SK-N-SH (cell line): ENCODE results near the gene SPINK1. TPM values are rescaled to one million over a fixed set of nuclear protein-coding genes. Genes with fewer than 3 reads are reported as not detected.

ENCODE experiments used
- CTCF ChIA-PET: fragments of 300-600, 350-600 bp; formaldehyde crosslinking; extraction: SDS; loops from one replicate; lab custom pipeline; 2021; lab: Yijun Ruan, JAX
- POLR2A ChIA-PET: fragments of 350-600 bp; sonication (Branson Sonifier 250); formaldehyde crosslinking; extraction: SDS; loops from one replicate; lab custom pipeline; 2020; ENCODE audit warnings: antibody characterized with exemption, inconsistent platforms; lab: Yijun Ruan, JAX
- DNase-seq: peaks from one replicate; pipeline ENCODE4 v3.0.0; 2012
- H2AFZ ChIP-seq: fragments of 200-600 bp; sonication (generic); 2 replicates; pipeline ENCODE4 v1.8.1; 2016; ENCODE audit warnings: antibody characterized with exemption, mild to moderate bottlenecking, low read depth
- H3F3A ChIP-seq: fragments of 200-600 bp; sonication (generic); replicated peaks from 2 replicates; pipeline ENCODE3; 2016; ENCODE audit warnings: antibody characterized with exemption, mild to moderate bottlenecking; ENCODE audit not compliant: insufficient read depth
- H3K27ac ChIP-seq, 2 experiments: fragments of 200-500 bp in 1 of 2; fragments of 200-600 bp in 1 of 2; sonication (Bioruptor generic) in 1 of 2; sonication (generic), shearing (Covaris generic) in 1 of 2; 2 replicates each; pipeline versions ENCODE4 v1.5.1 to v1.6.1; 2014 to 2016; ENCODE audit warnings: low read depth in 2 of 2, inconsistent platforms in 1 of 2, low read length in 1 of 2, mild to moderate bottlenecking in 1 of 2, mixed read lengths in 1 of 2
- H3K27me3 ChIP-seq: fragments of 200-600 bp; sonication (generic), shearing (Covaris generic); 2 replicates; pipeline ENCODE4 v1.6.1; 2016; ENCODE audit warnings: mixed run types; ENCODE audit not compliant: insufficient read depth
- H3K36me3 ChIP-seq, 2 experiments: fragments of 200-500 bp in 1 of 2; fragments of 200-600 bp in 1 of 2; sonication (Bioruptor generic) in 1 of 2; sonication (generic) in 1 of 2; replicated peaks in 1 of 2; 2 replicates each; pipeline versions ENCODE3 to v1.5.1; 2014 to 2016; ENCODE audit warnings: low read length in 1 of 2, mild to moderate bottlenecking in 1 of 2; ENCODE audit not compliant: insufficient read depth in 2 of 2, control insufficient read depth in 1 of 2
- H3K4me1 ChIP-seq, 2 experiments: fragments of 200-500 bp in 1 of 2; fragments of 200-600 bp in 1 of 2; sonication (Bioruptor generic) in 1 of 2; sonication (generic), shearing (Covaris generic) in 1 of 2; 2 replicates each; pipeline versions ENCODE4 v1.5.1 to v1.6.1; 2014 to 2016; ENCODE audit warnings: low read depth in 1 of 2, low read length in 1 of 2, mixed run types in 1 of 2; ENCODE audit not compliant: insufficient read depth in 2 of 2, control insufficient read depth in 1 of 2
- H3K4me2 ChIP-seq: fragments of 200-600 bp; sonication (generic), shearing (Covaris generic); 2 replicates; pipeline ENCODE4 v1.6.1; 2017; ENCODE audit warnings: mixed run types
- H3K4me3 ChIP-seq, 2 experiments: fragments of 200-500 bp in 1 of 2; fragments of 200-600 bp in 1 of 2; sonication (Bioruptor generic) in 1 of 2; sonication (generic), shearing (Covaris generic) in 1 of 2; 2 replicates each; pipeline versions ENCODE4 v1.5.1 to v1.8.1; 2014 to 2016; ENCODE audit warnings: low read depth in 2 of 2, inconsistent platforms in 1 of 2, low read length in 1 of 2, mild to moderate bottlenecking in 1 of 2, mixed read lengths in 1 of 2, moderate library complexity in 1 of 2
- H3K79me2 ChIP-seq: fragments of 200-600 bp; sonication (generic); 2 replicates; pipeline ENCODE4 v1.8.1; 2017; ENCODE audit warnings: mild to moderate bottlenecking; ENCODE audit not compliant: insufficient read depth
- H3K9ac ChIP-seq: fragments of 200-600 bp; sonication (generic); 2 replicates; pipeline ENCODE4 v1.6.1; 2017; ENCODE audit warnings: mixed run types
- H3K9me2 ChIP-seq: fragments of 200-600 bp; sonication (generic); 2 replicates; pipeline ENCODE4 v1.6.1; 2017; ENCODE audit warnings: mixed run types
- H3K9me3 ChIP-seq: fragments of 200-600 bp; sonication (generic); 2 replicates; pipeline ENCODE4 v1.6.1; 2017; ENCODE audit warnings: mixed run types, mild to moderate bottlenecking, moderate library complexity
- H4K20me1 ChIP-seq: fragments of 200-600 bp; sonication (generic); 2 replicates; pipeline ENCODE4 v1.6.1; 2017; ENCODE audit warnings: mild to moderate bottlenecking, mixed run types; ENCODE audit not compliant: insufficient read depth
- CHD2 ChIP-seq: fragments of 150-350 bp; IDR thresholded peaks from 2 replicates; pipeline ENCODE4 v1.6.1; 2018; ENCODE audit warnings: low read length; ENCODE audit not compliant: partially characterized antibody
- FOSL2 ChIP-seq: IDR thresholded peaks from 2 replicates; pipeline ENCODE4 v1.4.0; 2012; ENCODE audit warnings: low read depth, mild to moderate bottlenecking, moderate library complexity, borderline replicate concordance
- FOXJ3 ChIP-seq: sonication (generic); formaldehyde crosslinking; IDR thresholded peaks from 2 replicates; pipeline ENCODE4 v1.5.1; 2020; ENCODE audit warnings: mild to moderate bottlenecking, missing genetic modification reagents
- GATA2 ChIP-seq: sonication (generic); formaldehyde crosslinking; IDR thresholded peaks from 2 replicates; pipeline ENCODE4 v1.5.0; 2020; ENCODE audit warnings: mild to moderate bottlenecking, missing genetic modification reagents
- NRF1 ChIP-seq: IDR thresholded peaks from 2 replicates; pipeline ENCODE4 v1.6.1; 2012; ENCODE audit warnings: low read depth, mild to moderate bottlenecking, low read length
- POLR2AphosphoS5 ChIP-seq: IDR thresholded peaks from 2 replicates; pipeline ENCODE4 v1.6.1; 2012; ENCODE audit warnings: low read depth, low read length
- RCOR1 ChIP-seq: fragments of 150-350 bp; IDR thresholded peaks from 2 replicates; pipeline ENCODE4 v1.6.1; 2017; ENCODE audit warnings: antibody characterized with exemption, low read length
- RFX5 ChIP-seq: IDR thresholded peaks from 2 replicates; pipeline ENCODE4 v1.6.1; 2012; ENCODE audit warnings: mild to moderate bottlenecking, improper control_type of control experiment, low read length
- RXRA ChIP-seq: IDR thresholded peaks from 2 replicates; pipeline ENCODE4 v1.4.0; 2012; ENCODE audit warnings: low read depth, mild to moderate bottlenecking, borderline replicate concordance
- TAF1 ChIP-seq: IDR thresholded peaks from 2 replicates; pipeline ENCODE4 v1.6.1; 2012; ENCODE audit warnings: low read depth, mild to moderate bottlenecking, low read length, moderate library complexity, borderline replicate concordance
- TCF12 ChIP-seq: IDR thresholded peaks from 2 replicates; pipeline ENCODE4 v1.4.0; 2012
- TEAD4 ChIP-seq: IDR thresholded peaks from 2 replicates; pipeline ENCODE4 v1.4.0; 2012; ENCODE audit warnings: mild to moderate bottlenecking, borderline replicate concordance; ENCODE audit not compliant: insufficient read depth
- WGBS: methylation state at CpG from one replicate; pipeline ENCODE4 v1.1.6; 2017; ENCODE audit warnings: low lambda C conversion rate; 5-methylcytosine and 5-hydroxymethylcytosine counted together
- polyA plus RNA-seq, 3 experiments: library from polyadenylated mRNA; depleted of rRNA; stranded (reverse); fragments of >200 nt; gene quantifications; 2 replicates each; pipeline ENCODE4 v1.2.3, GENCODE V29; 2012
- TF ChIP-seq, protein P1 (sequence below): fragments of 150-350 bp; IDR thresholded peaks from 2 replicates; pipeline ENCODE4 v1.6.1; 2017; ENCODE audit warnings: antibody characterized with exemption, low read length, low read depth, borderline replicate concordance
- TF ChIP-seq, protein P2 (sequence below): IDR thresholded peaks from 2 replicates; pipeline ENCODE4 v1.4.0; 2012; ENCODE audit warnings: low read depth
- TF ChIP-seq, protein P3 (sequence below): IDR thresholded peaks from 2 replicates; pipeline ENCODE4 v1.6.1; 2012; ENCODE audit warnings: mild to moderate bottlenecking, low read depth, low read length, moderate library complexity
- TF ChIP-seq, protein P4 (sequence below): IDR thresholded peaks from 2 replicates; pipeline ENCODE4 v1.4.0; 2012; ENCODE audit warnings: low read depth, borderline replicate concordance

Gene SPINK1
- polyA plus RNA-seq, 1 of the 3 experiments (the other 2 are of a cell fraction): not detected

DNA sequence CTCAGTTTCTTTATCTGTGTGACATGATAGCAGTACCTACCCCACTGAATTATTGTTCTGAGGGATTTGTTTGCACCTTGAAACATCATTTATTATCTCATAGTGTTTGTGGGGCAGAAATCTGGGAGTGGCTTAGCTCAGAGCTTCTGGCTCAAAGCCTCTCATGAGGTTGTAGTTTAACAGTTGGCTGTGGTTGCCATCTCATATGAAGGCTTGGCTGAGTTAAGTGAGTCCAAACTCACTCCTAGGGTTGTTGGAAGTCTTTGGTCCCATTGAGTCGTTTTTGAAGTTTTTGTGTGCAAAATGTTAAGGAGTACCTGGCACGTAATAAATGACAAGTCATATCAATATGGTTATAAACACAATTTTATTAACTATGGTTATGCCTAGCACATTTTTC lies 45.3 kb downstream of the SPINK1 start:
- no peak for DNase-seq
- TF ChIP-seq, protein P1, sequence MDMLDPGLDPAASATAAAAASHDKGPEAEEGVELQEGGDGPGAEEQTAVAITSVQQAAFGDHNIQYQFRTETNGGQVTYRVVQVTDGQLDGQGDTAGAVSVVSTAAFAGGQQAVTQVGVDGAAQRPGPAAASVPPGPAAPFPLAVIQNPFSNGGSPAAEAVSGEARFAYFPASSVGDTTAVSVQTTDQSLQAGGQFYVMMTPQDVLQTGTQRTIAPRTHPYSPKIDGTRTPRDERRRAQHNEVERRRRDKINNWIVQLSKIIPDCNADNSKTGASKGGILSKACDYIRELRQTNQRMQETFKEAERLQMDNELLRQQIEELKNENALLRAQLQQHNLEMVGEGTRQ: no peak
- TF ChIP-seq FOSL2 (no peak), RFX5 (no peak), TCF12 (no peak)
- TF ChIP-seq, protein P2, sequence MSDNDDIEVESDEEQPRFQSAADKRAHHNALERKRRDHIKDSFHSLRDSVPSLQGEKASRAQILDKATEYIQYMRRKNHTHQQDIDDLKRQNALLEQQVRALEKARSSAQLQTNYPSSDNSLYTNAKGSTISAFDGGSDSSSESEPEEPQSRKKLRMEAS: no peak
- CTCF ChIA-PET: interaction anchor here (1.4 to 1.5 kb wide), 2 partner anchors 37 to 158 kb away, joined by 3 to 5 read pairs; no protein-coding TSS in a partner anchor
- H3F3A ChIP-seq: peaks cover 10% of the 10 kb centered on the region
- no peaks in the 10 kb centered on the region for H4K20me1 ChIP-seq
- H3K27me3 ChIP-seq: no peaks in the 10 kb centered on the region
- no peak overlapping the region for H3K9ac ChIP-seq
- H3K9me2 ChIP-seq: no peaks in the 10 kb centered on the region
- POLR2A ChIA-PET: no interaction called here
- 43% methylated on average over 2 of the region's 2 CpGs for WGBS
- H3K79me2 ChIP-seq: no peaks in the 10 kb centered on the region; the same call in 1 of the 2 replicates
- H2AFZ ChIP-seq: no peak overlapping the region
- H3K36me3 ChIP-seq: no peaks in the 10 kb centered on the region
- no peaks in the 10 kb centered on the region; a peak in 2 of 4 replicates for H3K4me1 ChIP-seq
- H3K4me2 ChIP-seq: no peak overlapping the region
- no peaks in the 10 kb centered on the region for H3K9me3 ChIP-seq
- H3K4me3 ChIP-seq: no peak overlapping the region
- no peak overlapping the region for H3K27ac ChIP-seq

DNA sequence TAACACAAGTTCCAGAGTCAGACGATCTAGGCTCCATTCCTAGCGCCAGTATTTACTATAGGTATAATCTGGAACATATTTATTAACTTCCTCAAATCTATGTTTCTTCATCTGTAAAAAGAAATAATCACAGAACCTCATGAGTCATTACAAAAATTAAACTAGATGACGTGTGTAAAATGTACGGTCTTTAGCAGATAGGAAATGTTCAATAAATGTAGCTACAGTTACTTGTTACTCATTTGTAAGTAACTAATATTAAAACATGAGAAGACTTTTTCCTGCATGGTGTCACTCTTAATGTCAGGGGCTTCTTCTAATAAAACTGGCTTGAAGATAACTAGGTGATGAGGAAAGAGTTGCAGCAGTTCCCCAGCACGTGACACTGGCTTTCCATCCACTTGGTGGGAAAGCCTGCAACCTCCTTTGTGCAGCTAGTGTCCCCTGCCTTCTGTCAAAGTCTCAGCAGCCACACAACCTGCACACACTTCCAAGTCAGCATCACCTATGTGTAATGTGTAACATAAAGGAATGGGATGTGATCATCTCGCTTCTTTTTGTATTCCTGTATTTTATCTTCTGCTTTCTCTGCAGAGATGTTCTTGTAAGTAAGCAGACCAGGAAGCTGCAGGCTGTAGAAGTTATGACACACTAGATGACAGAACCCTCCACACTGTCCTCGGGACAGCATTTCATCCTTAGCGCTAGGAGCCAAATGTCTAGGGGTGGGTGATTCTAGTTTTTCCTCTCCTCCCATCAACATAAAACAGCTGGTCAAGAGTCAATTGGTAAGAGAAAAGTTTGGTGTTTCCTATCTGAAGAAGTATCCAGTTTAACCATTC lies 47.1 kb downstream of the SPINK1 start:
- no peak overlapping the region for H3K27ac ChIP-seq
- no peak overlapping the region for H3K9ac ChIP-seq
- H3F3A ChIP-seq: peaks cover 10% of the 10 kb centered on the region
- H3K79me2 ChIP-seq: no peaks in the 10 kb centered on the region; the same call in 1 of the 2 replicates
- no peaks in the 10 kb centered on the region for H3K9me2 ChIP-seq
- ChIA-PET POLR2A (no interaction called here), CTCF (interaction anchor here (1.5 kb wide), 1 partner anchor 156 kb away, joined by 3 read pairs; no protein-coding TSS in a partner anchor)
- H3K4me2 ChIP-seq: no peak overlapping the region
- H3K27me3 ChIP-seq: no peaks in the 10 kb centered on the region
- WGBS: 73% methylated on average over 8 of the region's 8 CpGs
- no peak for DNase-seq
- H3K4me3 ChIP-seq: no peak overlapping the region
- no peaks in the 10 kb centered on the region for H3K36me3 ChIP-seq
- H2AFZ ChIP-seq: no peak overlapping the region
- H3K9me3 ChIP-seq: no peaks in the 10 kb centered on the region
- no peaks in the 10 kb centered on the region for H4K20me1 ChIP-seq
- no peaks in the 10 kb centered on the region; a peak in 2 of 4 replicates for H3K4me1 ChIP-seq
- TF ChIP-seq TAF1 (no peak), POLR2AphosphoS5 (no peak), RXRA (no peak), TEAD4 (no peak), CHD2 (no peak), GATA2 (CRISPR knock-in tag) (no peak), TCF12 (no peak), FOXJ3 (CRISPR knock-in tag) (no peak), RCOR1 (no peak), NRF1 (no peak)
- TF ChIP-seq, protein P1: no peak
- TF ChIP-seq, protein P3, sequence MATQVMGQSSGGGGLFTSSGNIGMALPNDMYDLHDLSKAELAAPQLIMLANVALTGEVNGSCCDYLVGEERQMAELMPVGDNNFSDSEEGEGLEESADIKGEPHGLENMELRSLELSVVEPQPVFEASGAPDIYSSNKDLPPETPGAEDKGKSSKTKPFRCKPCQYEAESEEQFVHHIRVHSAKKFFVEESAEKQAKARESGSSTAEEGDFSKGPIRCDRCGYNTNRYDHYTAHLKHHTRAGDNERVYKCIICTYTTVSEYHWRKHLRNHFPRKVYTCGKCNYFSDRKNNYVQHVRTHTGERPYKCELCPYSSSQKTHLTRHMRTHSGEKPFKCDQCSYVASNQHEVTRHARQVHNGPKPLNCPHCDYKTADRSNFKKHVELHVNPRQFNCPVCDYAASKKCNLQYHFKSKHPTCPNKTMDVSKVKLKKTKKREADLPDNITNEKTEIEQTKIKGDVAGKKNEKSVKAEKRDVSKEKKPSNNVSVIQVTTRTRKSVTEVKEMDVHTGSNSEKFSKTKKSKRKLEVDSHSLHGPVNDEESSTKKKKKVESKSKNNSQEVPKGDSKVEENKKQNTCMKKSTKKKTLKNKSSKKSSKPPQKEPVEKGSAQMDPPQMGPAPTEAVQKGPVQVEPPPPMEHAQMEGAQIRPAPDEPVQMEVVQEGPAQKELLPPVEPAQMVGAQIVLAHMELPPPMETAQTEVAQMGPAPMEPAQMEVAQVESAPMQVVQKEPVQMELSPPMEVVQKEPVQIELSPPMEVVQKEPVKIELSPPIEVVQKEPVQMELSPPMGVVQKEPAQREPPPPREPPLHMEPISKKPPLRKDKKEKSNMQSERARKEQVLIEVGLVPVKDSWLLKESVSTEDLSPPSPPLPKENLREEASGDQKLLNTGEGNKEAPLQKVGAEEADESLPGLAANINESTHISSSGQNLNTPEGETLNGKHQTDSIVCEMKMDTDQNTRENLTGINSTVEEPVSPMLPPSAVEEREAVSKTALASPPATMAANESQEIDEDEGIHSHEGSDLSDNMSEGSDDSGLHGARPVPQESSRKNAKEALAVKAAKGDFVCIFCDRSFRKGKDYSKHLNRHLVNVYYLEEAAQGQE: no peak
- TF ChIP-seq, protein P4, sequence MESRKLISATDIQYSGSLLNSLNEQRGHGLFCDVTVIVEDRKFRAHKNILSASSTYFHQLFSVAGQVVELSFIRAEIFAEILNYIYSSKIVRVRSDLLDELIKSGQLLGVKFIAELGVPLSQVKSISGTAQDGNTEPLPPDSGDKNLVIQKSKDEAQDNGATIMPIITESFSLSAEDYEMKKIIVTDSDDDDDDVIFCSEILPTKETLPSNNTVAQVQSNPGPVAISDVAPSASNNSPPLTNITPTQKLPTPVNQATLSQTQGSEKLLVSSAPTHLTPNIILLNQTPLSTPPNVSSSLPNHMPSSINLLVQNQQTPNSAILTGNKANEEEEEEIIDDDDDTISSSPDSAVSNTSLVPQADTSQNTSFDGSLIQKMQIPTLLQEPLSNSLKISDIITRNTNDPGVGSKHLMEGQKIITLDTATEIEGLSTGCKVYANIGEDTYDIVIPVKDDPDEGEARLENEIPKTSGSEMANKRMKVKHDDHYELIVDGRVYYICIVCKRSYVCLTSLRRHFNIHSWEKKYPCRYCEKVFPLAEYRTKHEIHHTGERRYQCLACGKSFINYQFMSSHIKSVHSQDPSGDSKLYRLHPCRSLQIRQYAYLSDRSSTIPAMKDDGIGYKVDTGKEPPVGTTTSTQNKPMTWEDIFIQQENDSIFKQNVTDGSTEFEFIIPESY: no peak
